Measurements from ENCODE around the gene MAST4.

The MAST4 gene

DNA sequence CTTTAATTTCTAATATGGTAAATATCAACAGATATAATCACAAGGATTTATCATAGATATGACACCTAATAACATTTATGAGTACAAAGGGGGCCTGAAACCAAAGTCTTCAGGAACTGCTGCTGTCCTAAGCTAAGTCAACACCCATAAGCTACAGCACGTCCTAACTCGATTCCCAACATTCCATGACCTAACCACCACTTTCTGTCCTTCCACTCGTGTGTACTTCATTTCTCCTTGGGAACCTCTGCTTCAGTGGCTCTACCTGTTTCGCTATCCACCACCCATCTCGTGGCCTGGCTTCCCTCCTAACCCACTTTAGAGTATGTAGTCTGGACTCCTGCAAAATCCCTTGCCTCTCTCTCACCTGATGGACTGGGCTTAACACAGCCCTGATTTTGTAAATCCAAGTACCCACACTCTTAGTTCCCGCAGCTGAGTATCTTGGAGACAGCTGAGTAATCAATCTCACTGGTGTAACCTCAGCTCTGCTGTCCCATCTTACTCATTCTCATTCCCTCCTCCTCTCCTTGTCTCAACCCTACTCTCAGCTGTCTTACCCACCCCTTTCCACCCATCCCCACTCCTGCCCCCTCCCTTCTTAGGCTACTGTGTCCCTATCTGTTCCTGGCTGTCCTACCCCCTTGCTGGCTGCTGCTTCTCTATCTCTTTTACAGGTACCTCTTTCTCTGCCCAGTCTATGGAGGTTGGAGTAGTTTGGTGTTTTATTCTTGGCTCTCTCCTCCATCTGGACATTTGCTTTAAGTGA is 101.8 kb downstream of the MAST4 start:
- no peak for DNase-seq (ENCODE audit: low read depth in 2 of 2)

DNA sequence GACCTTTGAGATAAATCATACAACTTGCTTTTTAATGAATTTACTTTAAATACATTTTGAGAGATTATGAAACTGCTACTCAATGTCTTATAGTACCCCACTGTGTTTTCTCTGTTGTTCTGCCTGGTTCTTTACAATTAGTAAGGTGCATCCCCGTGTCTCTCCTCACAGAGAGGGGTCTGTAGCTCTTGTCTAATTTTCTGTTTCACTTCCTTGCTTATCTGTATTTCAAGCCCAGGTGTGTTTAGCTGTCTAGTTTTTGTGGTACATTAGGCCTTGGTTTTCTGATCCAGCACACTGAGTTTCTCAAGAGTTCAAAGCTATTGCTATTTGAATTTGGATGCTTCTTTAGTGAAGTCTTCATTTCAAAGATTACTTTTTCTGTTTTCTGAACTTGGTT is 105.1 kb downstream of the MAST4 start:
- no peak for DNase-seq (ENCODE audit: low read depth in 2 of 2)

GRCh38 chr5:66702426-66702825 is 106.2 kb downstream of the MAST4 start:
- DNase-seq (ENCODE audit: low read depth in 2 of 2) = no peak

- no peak for DNase-seq (ENCODE audit: low read depth in 2 of 2)
Observed at GRCh38 chr5:66704790-66705425, 108.7 kb downstream of the MAST4 start.

DNA sequence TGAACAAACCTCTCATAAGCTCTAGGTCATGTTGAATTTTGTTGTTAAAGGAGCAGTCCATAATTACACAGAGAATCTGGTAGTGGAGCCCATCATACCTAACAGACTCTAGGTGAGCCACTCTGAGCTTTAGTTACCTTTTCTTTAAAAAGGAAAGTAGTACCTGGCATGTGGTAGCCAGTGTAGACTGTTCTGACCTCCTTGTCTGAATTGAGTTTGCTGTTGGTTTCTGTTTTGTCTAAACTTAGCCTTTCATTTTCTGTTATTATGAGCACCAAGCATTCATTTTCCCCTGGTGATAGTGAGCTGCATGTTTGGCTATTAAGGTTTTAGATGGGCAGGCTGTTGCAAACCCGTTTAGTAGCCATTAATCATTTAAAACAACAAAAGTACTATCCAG is 112.2 kb downstream of the MAST4 start:
- no peak for DNase-seq (ENCODE audit: low read depth in 2 of 2)

- DNase-seq (ENCODE audit: low read depth in 2 of 2) = no peak
Observed at GRCh38 chr5:66710557-66711088, 114.4 kb downstream of the MAST4 start.

DNA sequence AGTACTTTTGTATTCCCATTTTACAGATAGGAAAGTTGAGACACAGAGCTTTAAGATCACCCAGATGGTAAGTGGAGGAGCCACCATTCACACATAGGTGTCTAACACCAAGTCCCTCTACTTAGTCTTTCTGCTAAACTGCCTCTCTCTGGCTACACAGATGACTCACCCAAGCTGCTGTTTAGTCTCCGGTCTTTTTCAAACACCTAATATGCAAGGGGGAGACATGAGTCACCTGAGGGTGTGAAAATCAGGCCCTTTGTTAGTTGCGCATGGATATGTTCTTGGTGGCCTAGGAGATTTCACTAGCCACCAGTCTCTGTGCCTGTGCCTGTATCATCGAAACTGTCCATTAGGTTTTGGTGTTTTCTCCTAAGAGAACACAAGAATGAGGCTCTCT is 117.8 kb downstream of the MAST4 start:
- DNase-seq (ENCODE audit: low read depth in 2 of 2) = no peak

DNA sequence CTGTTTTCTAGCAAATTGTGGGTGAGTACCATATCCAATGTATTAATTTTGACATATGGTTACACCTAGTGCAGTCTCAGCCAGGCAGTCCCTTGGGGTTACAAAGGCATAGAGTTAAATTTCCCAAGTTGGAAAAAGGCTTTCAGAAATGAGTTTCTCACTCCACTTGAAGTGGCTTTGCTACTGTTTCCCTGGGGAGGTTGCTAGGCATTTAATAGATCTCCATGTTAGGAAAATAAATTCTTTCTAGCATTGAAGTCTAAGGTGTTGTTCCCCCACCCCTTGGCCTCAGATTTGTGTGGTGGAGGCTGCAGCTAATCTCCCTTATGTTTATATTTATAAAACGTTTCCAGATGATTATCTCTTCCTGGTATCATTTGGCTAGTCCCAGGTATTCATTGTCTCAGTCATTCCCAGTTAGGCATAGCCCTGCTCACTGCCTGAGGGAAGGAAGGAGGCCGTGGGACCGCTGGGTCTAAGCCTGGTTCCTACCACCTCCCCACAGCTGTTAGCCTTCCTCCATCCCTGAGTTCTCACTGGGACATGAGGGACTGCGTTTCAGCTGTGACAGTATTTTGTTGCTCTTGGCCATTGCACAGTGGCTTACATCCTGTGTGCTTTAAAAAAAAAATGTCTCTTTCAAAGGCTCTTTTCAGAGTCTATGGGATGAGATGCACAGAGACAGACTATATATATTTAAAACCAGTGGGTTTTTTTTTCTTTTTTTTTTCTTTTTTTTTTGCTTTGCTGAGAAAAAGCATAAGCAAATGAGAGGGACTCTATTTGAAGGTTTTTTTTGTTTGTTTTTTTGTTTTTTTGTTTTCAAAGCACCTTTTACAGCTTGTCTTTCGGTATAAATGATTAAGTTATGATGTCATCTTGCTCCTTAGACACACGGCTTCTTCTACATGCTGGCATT is 121.5 kb downstream of the MAST4 start:
- no peak for DNase-seq (ENCODE audit: low read depth in 2 of 2)

DNA sequence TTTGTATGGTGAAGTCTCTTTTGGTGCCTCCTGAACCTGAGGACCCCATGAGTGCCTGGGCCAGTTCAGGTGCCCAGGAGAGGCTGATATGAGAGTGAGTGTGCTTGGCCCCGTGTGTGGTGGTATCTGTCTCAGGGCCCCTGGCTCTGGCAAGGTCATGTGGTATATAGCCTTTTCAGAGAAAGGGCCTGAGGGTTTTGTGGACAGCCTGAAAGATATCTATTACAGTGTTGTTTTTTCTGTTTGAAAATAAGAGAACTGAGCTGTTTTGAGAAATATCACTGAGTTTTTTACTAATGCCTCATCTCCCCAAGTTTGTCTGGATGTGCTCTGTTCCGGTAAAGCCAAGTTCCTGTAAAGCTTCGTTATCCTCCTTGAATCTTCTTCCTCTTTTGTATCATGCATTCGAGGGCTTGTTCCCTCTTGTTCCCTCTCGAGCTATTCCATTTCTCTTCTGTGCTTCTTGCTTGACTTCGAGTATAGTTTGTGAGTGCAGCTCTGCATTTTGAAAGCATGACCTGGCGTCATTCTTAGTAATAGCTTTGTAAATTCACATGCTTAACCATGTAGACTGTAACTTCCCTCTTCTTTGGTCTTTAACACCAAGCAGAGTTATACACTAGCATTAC is 122.3 kb downstream of the MAST4 start:
- DNase-seq (ENCODE audit: low read depth in 2 of 2) = no peak

DNA sequence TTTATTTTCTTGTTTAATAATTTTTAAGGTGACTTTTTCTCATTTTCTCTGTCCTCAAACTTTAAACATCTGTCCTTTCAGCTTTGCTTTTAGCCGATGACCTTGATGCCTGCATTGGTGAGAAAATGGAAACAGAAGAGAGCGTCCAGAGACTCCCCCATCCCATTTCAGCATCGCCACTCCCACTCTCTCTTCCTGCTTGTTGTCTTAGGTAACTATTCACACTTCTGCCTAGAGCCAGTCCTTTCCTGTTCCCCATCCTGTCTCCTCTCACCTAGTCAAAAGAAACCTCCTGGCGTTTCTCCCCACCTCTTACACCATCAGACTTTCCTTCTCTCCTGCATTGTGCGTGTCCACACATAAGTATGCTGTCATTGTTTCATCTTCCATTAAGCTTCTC is 124.6 kb downstream of the MAST4 start:
- no peak for DNase-seq (ENCODE audit: low read depth in 2 of 2)

GRCh38 chr5:66722686-66723085 is 126.5 kb downstream of the MAST4 start:
- DNase-seq (ENCODE audit: low read depth in 2 of 2) = no peak

DNA sequence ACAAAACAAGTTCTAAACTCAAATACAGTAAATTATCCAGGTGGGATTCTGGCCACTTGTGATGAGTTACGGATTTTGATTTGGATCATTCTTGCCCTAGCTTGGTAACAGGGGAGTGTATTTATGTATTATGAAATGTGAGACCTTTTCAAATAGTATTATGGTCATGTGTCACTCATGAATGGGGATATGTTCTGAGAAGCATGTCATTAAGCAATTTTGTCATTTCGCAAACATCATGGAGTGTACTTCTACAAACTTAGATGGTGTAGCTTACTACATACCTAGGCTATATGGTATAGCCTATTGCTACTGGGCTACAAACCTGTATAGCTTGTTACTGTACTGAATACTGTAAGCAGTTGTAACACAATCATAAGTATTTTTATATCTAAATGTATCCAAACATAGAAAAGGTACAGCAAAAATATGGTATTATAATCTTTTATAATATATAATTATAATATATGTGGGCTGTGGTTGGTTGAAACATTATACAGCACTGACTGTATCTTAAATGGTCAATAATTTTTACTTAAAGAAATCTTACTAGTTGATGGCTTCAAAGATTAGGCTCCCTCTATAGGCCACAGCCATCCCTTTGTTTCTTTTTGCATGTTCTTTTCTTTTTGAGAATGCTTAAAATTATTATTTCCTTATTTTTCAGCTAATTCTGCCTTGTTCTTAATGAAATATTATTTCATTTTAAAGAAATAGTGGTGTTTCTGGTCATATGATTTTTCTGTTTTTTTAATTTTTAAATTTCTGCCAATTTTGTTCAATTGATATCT is 128.4 kb downstream of the MAST4 start:
- no peak for DNase-seq (ENCODE audit: low read depth in 2 of 2)

- no peak for DNase-seq (ENCODE audit: low read depth in 2 of 2)
Observed at GRCh38 chr5:66727630-66728029, 131.4 kb downstream of the MAST4 start.

- no peak for DNase-seq (ENCODE audit: low read depth in 2 of 2)
Observed at GRCh38 chr5:66728049-66728448, 131.9 kb downstream of the MAST4 start.

GRCh38 chr5:66737096-66737495 is 140.9 kb downstream of the MAST4 start:
- DNase-seq (ENCODE audit: low read depth in 2 of 2) = no peak

DNA sequence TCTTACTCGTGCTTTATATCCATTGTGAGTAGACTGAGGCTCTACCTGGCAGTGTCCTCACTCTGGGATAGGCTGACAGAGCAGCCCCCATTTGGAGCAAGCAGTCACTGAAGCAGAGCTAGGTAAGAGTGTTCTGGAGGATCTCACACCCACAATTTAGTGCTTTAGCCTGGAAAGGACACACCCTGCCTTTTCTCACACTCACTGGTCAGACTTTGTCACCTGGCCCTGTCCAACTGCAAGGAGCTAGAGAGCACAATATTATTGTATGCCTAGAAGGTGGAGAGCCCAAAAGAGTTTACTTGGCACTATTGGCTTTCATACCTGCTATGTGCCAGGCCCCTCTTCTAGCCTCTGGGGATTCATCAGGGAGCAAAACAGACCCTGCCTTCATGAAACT is 141.9 kb downstream of the MAST4 start:
- no peak for DNase-seq (ENCODE audit: low read depth in 2 of 2)

- no peak for DNase-seq (ENCODE audit: low read depth in 2 of 2)
Observed at GRCh38 chr5:66739021-66739420, 142.8 kb downstream of the MAST4 start.

DNA sequence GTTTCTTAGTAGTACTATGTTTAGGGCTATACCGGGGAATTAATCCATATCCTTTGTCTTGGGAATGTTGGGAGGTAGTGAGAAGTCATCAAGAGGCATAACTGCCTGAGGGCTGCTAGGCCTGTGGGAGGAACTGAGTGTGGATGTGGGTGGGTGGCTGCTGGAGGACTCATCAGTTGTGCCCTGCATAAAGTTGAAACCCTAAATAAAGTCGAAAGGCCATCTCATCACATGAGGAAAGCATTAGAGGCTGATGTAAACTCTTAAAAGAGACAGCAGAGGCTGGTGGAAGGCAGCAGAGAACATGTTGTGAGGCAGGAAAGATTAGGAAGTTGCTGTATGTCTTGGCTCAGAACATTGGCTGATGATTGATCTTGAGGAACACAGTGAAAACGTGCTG is 143.8 kb downstream of the MAST4 start:
- DNase-seq (ENCODE audit: low read depth in 2 of 2) = no peak

DNA sequence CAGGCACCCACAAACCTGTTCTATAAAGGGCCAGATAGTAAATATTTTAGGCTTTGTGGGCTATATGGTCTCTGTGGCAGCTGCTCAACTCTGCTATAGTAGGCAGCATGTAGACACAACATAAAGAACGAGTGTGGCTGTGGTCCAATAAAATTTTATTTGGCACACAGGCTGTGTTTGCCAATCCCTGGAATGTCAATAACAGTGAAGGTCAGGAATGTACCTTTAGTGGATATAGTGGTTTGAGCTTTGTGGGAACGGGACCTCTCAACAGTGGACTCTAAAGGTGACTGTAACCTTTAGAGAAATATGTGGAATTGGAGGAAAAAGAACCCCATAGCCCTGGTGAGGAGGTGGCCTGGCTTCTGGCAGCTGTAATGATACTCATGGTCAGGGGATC is 145.2 kb downstream of the MAST4 start:
- DNase-seq (ENCODE audit: low read depth in 2 of 2) = no peak

- no peak for DNase-seq (ENCODE audit: low read depth in 2 of 2)
Observed at GRCh38 chr5:66742083-66742895, 146.1 kb downstream of the MAST4 start.

All from stimulated activated CD4-positive, alpha-beta T cell treated with anti-CD3 and anti-CD28 coated beads, Interleukin-1b, Interleukin-23, amount 100 ng/mL, for 4 hours (primary cell).